GM18867 (cell line): ENCODE results near the gene TPGS1.
A peak's percentile ranks its signal among the peaks of the same experiment; 100 is the strongest.

Experiments
- ATAC-seq: cut with Tn5 transposase; IDR thresholded peaks from one replicate; pipeline ENCODE4 v1.9.1; 2021; ENCODE audit warnings: mild to moderate bottlenecking, moderate library complexity; ENCODE audit not compliant: unreplicated experiment

TPGS1 gene

DNA sequence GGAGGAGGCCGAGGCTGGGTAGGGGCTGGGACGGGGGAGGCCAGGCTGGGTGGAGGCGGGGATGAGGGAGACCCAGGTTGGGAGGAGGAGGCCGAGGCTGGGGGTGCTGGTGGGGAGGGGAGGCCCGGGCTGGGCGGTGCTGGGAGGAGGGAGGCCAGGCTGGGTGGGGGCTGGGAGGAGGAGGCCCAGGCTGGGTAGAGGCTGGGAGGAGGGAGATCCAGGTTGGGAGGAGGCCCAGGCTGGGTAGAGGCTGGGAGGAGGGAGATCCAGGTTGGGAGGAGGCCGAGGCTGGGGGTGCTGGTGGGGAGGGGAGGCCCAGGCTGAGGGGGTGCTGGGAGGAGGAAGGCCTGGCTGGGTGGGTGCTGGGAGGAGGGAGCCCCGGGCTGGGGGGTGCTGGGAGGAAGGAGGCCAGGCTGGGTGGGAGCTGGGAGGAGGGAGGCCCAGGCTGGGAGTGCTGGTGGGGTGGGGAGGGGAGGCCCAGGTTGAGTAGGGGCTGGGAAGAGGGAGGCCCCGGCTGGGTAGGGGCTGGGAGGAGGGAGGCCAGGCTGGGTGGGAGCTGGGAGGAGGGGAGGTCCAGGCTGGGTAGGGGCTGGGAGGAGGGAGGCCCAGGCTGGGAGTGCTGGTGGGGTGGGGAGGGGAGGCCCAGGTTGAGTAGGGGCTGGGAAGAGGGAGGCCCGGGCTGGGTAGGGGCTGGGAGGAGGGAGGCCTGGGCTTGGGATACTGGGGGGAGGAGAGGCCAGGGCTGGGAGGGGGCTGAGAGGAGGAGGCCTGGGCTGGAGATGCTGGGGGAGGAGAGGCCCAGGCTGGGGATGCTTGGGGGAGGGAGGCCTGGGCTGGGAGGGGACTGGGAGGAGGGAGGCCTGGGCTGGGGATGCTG is 10.7 kb downstream of the TPGS1 start:
- ATAC-seq: no peak

DNA sequence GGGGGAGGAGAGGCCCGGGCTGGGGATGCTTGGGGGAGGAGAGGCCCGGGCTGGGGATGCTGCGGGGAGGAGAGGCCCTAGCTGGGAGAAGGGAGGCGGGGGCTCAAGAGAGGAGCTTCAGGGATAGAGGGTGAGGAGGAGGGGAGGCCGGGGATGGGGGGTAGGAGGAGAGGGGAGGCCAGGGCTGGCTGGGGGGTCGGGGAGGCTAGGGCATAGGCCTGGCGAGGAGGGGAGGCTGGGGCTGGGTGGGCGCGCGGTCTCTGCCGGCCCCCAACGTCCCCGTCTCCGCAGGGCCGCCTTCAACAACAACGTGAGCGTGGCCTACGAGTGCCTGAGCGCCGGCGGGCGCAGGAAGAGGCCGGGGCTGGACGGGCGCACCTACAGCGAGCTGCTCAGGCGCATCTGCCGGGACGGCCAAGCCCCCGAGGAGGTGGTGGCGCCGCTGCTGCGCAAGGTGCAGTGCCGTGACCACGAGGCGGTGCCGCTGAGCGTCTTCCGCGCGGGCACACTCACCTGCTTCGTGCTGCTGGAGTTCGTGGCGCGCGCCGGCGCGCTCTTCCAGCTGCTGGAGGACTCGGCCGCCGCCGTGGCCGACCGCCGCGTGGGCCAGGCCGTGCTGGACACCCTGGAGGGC is 11.4 kb downstream of the TPGS1 start:
- ATAC-seq: no peak

DNA sequence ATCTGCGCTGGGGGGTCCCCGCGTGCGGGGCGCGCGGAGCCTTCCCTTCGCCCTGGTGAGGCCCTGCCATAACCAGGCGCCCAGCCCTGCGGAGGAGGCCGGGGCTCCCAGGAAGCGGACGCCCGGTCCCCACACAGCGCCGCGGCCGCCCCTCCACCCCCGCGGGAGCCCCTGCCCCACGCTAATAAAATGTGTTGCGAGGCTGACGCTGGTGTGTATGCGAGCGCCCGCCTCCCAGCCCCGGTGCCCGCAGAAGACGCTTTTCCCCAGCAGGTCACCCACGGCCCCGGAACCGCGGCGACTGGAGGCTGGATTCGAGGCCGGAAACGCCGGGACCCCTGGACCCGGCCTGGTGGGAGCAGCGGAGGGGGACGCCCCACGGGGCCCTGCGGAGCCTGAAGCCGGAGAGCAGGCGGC is 12.2 kb downstream of the TPGS1 start:
- ATAC-seq: no peak

DNA sequence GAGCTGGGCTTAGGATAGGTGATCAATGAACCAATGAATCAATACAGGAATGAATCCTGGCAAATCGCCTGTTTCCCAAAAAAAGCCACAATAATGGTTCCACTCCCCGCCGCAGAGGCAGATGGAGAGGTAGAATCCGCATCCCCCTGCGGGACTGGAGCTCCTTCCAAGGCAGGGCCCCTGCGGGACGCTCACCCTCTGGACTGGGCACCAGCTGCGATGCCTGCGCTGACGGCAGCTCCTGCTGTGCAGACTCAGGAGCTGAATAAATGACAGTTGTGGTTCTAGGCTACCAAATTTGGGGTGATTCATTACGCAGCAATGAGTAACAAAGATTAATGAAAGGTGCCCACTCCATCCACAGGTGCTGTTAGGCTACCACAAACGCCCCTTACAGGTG is 15.4 kb downstream of the TPGS1 start:
- ATAC-seq: no peak

DNA sequence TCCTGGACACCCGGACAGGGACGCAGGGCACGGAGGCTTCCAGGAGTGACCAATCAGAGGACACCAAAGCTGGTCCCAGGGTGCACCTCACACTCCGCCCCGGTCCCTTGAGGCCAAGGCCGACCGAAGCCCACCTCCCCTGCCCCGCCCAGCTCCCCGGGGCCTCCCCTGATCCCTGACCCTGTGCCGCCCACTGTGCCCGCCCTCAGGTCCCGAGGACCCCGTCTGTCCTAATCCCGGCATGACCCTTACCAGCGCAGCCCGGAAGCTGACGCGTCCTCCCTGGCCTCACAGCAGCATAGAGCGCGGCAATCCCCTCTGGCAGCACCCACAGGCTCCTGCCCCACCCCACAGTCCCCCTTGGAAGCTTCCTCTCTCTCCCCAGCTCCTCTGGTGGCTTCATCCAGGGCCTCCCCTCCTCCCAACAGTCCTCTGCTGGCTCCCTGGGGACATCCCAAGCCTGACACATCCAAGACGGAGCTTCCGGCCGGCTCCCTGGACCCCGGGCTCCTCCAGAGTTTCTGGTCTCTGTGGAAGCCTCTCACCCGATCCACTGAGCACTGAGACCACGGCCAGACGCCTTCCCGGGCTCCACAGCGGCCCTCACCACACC is 16.9 kb downstream of the TPGS1 start:
- ATAC-seq: no peak

DNA sequence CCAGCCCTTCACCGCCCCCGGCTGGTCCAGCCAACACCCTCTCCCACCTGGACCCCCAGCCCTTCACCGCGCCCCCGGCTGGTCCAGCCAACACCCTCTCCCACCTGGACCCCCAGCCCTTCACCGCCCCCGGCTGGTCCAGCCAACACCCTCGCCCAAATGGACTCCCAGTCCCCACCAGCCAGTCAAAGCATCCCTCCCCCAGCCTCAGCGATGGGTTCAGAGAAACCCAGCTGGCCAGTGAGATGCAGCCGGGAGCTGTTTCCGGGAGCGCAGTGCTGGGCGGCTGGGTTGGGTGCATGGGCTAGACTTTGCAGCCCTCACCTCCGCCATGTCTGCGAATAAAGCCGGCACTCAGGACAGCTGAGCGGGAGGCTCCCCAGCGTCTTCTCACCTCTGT is 17.7 kb downstream of the TPGS1 start:
- no peak for ATAC-seq

DNA sequence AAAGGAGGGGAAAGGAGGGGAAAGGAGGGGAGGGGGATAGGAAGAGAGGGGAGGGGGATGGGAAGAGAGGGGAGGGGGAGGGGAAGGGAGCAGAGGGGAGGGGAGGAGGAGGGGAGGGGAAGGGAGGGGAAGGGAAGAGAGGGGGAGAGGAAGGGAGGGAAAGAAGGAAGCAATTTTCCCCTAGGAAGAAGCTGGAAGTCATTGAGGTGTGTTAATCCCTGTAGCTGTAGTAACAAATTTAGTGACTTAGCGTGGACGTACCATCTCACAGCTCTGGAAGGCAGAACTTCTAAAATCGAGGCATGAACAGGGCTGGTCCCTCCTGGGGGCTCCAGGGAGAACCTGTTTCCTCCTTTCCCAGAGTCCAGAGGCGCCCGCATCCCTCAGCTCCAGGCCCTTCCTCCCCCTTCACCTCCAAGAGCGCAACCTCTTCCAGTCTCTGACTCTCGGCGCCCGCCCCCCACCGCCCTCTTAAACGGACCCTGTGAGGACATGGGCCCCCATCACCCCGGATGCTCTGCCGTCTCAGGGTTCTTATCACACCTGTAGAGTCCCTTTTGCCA is 18.6 kb downstream of the TPGS1 start:
- no peak for ATAC-seq

DNA sequence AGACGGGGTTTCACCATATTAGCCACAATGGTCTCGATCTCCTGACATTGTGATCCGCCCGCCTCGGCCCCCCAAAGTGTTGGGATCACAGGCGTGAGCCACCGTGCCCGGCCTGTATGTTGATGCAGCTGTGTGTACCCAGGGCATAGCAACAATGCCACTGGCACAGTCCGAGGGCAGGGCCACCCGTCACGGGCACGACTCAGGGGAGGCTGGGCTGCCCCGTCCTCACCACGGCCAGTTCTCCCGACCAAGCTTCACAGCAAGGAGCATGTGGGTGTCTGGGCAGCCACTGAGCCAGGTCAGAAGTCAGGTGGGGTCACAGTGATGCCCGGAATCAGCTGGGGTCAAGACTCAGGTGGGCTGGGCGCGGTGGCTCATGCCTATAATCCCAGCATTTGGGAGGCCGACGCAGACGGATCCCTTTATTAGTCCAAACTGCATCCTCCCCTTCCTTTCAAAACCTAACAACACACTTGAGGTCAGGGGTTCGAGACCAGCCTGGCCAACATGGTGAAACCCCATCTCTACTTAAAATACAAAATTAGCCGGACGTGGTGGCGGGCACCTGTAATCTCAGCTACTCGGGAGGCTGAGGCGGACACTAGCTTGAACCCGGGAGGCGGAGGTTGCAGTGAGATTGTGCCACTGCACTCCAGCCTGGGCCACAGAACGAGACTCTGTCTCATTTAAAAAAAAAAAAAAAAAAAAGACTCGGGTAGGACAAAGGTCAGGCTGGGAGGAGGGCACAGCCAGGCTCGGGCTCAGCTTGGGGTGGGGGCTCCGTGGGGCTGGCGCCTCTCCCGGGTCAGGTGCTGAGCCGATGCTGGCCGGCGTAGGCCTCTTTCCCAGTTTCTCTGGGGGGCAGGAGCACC is 23.1 kb downstream of the TPGS1 start:
- ATAC-seq: no peak

DNA sequence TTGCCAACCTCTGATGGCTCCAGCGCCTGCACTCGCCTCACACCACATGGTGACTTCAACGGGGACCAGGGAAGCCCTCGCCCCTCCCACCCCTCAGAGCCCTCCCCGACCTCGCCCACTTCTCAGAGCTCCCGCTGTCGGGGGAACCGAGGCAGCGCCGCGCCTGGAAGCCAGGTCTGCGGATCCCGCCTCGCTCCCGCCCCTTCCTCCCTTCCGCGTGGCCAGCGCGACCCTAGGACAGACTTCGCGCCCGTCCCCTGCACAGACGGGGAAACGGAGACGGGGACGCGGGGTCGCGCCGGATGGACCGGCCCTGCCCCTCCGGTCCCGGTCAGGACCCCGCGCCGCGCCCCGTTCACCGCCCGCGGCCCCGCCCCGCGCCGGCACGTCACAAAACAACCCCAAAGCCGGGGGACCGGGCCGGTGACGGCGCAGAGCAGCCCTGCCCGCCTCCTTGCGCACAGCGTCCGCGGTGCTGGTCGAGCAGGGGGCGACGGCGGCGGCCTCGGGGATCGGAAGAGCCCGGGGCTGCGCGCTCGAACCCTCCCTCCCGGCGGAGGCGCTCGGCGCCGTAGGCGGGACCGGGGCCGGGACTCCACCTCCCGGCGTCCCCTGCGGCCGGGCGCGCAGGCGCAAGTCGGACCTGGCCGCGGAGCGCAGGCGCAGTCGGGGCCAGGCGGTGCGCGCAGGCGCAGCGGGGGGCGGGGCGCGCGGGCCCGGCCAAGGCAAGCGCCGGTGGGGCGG is 23.9 kb downstream of the TPGS1 start:
- ATAC-seq: peak; percentile 74

DNA sequence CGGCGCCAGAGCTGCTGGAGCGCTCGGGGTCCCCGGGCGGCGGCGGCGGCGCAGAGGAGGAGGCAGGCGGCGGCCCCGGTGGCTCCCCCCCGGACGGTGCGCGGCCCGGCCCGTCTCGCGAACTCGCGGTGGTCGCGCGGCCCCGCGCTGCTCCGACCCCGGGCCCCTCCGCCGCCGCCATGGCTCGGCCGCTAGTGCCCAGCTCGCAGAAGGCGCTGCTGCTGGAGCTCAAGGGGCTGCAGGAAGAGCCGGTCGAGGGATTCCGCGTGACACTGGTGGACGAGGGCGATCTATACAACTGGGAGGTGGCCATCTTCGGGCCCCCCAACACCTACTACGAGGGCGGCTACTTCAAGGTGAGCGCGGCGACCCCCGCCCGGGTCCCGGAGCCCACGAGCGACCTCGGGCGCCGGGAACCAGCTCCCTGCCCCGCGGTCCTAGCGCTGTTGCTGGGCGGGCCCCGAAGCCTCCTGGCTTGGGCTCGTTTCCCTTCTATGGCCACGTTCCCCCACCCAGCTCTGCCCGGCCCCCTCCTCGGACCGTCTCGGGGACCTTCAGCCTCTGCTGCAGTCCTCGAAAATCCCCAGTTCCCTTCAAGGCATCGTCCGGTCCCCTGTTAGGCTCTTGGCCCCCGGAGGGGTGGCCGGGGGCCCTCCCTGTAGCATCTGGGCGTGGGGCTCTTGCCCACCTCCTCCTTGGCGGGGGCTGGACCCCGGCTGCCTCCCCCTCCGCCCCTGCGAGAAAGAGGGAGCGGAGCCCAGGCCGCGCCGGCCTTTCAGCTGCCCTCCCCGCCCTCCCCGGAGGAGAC is 24.7 kb downstream of the TPGS1 start, which contains the start of gene CDC34:
TSS of gene CDC34 (plus strand) at position 8 of the 808 bp plus-strand sequence. CDS start at position 180, 172 bp downstream.
- ATAC-seq: peak; percentile 6

DNA sequence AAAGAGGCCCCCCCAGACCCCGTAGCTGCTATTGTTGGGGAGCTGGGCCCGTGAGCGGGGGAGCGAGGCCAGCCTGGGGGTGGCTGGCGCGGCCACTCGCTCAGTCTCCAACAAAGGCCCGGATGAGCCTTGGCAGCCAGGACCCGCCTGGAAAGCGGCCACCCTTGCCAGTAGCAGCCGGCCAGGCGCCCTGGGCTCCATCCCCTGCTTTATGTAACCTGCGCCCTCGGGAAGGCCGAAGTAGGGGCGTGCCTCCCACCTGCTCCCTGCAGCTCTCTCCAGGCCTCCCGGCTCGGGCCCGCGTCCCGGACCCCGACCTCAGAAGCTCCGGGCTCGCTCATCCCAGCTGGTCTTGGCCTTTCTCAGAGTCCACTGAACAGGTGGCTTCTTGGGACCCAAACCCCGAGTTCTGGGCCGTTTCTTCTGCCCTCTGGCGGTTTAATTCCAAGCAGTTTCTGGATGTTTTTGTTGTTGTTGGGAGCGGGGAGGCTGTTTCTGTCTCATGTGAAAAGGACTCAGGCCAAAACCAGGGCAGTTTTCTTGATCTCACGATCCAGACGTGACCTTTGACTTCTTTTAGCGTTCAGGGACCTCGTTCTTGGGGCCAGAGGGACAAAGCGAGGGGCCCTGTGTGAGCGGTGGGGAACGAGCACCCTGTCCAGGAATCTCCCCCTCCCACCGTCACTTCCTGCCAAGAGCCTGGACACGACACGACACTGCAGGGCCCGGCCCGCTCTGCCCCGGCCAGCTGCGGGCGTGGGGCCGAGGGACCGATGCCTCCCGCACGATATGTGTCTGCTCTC is 25.5 kb downstream of the TPGS1 start:
- ATAC-seq: no peak

DNA sequence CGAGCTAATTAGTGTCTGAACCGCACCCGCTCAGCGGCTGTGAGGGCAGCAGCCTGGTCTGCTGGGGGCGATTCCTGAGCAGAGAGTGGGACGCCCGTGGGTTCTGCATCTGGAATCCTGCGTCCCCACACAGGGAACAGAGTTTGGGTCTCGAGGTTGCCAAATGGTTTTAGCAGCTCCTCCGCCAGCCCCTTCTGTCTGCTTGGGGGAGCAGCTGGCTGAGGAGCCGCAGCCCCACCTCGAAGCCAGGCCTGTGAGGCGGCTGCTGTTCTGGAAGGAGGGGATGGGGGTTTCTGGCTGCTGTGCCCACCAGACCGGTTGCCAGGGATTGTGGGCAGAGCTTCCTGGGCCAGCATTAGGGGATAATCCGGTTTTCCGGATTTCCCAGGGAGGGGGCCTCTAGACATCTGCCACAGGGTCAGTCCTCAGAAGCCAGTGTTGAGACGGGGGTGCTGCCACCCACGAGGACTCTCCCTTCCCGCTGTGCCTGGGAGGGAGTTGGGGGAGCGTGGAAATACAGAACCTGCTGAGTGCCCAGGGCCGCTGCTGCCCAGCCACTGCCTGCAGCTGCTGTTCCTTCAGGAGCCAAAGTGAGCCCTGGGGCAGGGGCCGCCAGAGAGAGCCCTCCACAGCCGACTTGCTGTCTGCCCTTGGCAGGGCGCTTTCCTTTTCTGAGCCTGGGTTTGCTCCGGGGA is 26.2 kb downstream of the TPGS1 start:
- ATAC-seq: no peak

DNA sequence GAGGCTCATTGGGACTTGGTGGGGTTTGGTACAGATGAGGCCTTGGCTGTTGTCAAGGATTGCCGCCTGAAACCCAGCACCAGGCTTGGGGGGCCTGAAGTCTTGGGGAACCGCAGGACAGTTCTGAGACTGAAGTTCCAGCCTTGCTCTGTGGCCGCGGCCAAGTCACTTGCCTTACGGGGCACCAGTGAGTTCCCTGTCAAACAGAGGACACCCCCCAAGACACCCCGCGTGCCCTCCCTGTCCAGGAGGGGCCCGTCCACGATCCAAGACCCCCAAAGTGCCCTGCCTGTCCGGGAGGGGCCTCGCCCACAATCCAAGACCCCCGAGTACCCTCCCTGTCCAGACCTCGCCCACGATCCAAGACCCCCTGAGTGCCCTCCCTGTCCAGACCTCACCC is 26.8 kb downstream of the TPGS1 start:
- ATAC-seq: no peak

DNA sequence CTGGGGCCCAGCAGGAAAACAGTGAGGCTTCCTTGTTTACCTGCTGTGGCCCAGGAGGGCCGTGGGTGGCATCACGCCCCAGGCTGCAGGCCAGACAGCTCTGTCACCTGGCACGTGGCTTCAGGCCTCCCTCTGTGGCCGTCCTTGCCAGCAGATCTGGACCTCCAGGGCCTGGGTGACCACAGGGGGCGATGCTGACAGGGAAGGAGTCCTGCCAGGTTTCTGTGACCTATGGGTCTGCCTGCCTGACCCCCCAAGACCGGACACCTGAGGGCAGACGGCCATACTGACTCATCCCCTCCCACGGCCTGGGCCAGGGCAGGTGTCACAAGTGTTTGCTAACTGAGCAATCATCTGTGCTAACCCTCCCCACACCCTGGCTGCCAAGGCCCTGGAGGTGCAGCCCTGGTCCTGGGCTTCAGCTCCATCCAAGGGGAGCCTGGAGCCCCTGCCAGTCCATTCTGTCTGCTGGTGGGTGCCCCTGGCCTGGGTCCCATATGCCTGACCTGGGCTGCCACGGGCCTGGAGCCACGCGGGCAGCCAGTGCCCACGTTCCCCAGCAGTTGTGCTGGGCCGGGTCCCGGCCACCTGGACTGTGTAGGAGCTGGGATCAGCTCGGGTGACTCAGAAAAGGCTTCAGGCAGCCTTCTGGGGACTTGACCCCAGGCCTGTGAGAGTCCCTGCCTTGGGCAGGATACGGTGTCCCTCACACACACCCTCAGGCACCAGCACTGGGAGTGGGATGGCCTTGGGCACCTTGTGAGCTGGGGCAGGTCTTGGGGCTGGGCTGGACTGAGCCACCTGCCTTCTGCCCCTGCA is 27.9 kb downstream of the TPGS1 start:
- ATAC-seq: no peak

DNA sequence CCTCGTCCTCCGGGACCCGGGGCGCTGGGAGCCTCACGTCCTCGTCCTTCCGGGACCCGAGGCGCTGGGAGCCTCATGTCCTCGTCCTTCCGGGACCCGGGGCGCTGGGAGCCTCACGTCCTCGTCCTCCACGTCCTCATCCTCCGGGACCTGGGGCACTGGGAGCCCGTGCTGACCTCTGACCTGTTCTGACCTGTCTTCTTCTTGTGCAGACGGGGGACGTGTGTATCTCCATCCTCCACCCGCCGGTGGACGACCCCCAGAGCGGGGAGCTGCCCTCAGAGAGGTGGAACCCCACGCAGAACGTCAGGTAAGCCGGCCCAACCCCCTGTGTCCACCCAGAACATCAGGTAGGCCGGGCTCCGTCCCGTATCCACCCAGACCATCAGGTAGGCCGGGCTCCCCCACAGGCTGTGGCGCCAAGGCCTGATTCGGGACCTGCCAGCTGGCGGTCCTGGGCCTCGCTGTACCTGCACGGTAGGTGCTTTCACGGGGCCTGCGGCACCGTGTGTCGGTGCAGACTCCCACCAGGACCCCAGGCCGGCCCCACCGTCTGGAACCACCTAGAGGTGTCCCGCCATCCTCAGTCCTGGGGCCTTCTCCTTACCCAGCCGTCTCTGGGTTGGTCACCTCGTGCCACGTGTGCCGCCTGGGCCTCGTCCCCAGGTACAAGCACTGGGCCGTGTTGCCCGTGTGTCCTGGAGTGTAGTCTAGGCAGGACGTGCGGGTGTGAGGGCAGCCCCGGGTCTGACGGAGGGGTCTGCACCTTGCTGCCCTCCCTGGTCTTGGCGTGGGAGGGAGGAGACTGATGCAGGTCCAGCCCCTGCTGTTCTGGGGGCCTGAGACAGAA is 29.0 kb downstream of the TPGS1 start:
- no peak for ATAC-seq

DNA sequence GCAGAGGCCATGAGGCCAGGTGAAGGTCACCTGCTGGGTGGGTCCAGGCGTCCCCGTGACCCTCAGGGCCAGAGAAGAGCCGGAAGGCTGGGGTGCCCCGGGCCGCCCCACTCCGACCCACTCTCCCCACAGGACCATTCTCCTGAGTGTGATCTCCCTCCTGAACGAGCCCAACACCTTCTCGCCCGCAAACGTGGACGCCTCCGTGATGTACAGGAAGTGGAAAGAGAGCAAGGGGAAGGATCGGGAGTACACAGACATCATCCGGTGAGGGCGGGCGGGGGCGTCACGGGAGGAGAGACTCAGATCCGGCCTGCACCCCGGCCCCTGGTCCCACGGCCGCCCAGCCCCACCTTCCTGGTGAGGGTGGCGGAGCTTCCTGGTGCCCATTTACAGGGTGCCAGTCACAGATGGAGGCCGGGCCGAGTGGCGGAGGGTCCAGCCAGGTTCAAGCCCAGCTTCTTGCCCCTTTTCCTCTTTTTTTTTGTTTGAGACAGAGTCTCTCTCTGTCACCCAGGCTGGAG is 29.6 kb downstream of the TPGS1 start:
- ATAC-seq: no peak
